Panc1 (cell line): ENCODE data around the gene SSX2IP. TPM values are rescaled to one million over a fixed set of nuclear protein-coding genes. Genes with fewer than 3 reads are reported as not detected.

Source experiments
- ATAC-seq: fragments of 200-7000 bp; cut with Tn5 transposase; 2 replicates; pipeline ENCODE4 v1.9.1; 2020; ENCODE audit warnings: mild to moderate bottlenecking, moderate library complexity
- BruUV-seq: library from RNA; stranded (reverse); fragments of 400-500 nt; replicated peaks from 2 replicates; lab custom pipeline; 2021; lab: Mats Ljungman, UMichigan
- CTCF ChIA-PET: fragments of 300-600 bp; sonication (Branson Sonifier 250); formaldehyde crosslinking; loops from one replicate; lab custom pipeline; 2022; ENCODE audit warnings: antibody characterized with exemption; lab: Charles Lee
- POLR2A ChIA-PET: fragments of 300-600 bp; sonication (Branson Sonifier 250); formaldehyde crosslinking; loops from one replicate; lab custom pipeline; 2022; ENCODE audit warnings: antibody characterized with exemption; lab: Charles Lee
- DNase-seq: peaks from one replicate; pipeline ENCODE4 v3.0.0-alpha.2; 2010; ENCODE audit warnings: low read depth, low spot score
- H3K27ac ChIP-seq: 2 replicates; pipeline ENCODE4 v1.5.1; 2011; ENCODE audit warnings: mild to moderate bottlenecking, low read length, inconsistent platforms
- H3K27me3 ChIP-seq: fragments of 200-500 bp; sonication (Bioruptor generic); 2 replicates; pipeline ENCODE4 v1.6.0; 2014; ENCODE audit warnings: low read length, inconsistent platforms; ENCODE audit not compliant: control insufficient read depth, insufficient read depth
- H3K36me3 ChIP-seq: fragments of 200-500 bp; sonication (Bioruptor generic); 2 replicates; pipeline ENCODE4 v1.5.1; 2014; ENCODE audit warnings: inconsistent platforms, mild to moderate bottlenecking, low read length, moderate library complexity; ENCODE audit not compliant: control insufficient read depth, insufficient read depth
- H3K4me1 ChIP-seq: 2 replicates; pipeline ENCODE4 v1.5.1; 2011; ENCODE audit warnings: inconsistent platforms, mild to moderate bottlenecking, low read length, moderate library complexity; ENCODE audit not compliant: control insufficient read depth, insufficient read depth
- H3K4me3 ChIP-seq, 2 experiments: 2 replicates each; pipeline ENCODE4 v1.5.1; 2011 to 2012; ENCODE audit warnings: low read depth in 2 of 2, low read length in 2 of 2, mild to moderate bottlenecking in 2 of 2, inconsistent platforms in 1 of 2, moderate library complexity in 1 of 2
- H3K9me3 ChIP-seq: fragments of 200-500 bp; sonication (Bioruptor generic); 2 replicates; pipeline ENCODE4 v1.5.1; 2014; ENCODE audit warnings: low read depth, mild to moderate bottlenecking, inconsistent platforms, low read length, moderate library complexity; ENCODE audit not compliant: control insufficient read depth, insufficient read depth
- POLR2AphosphoS5 ChIP-seq: IDR thresholded peaks from 2 replicates; pipeline ENCODE4 v1.6.1; 2012; ENCODE audit warnings: mild to moderate bottlenecking, low read depth, low read length, moderate library complexity
- SIN3A ChIP-seq: IDR thresholded peaks from 2 replicates; pipeline ENCODE4 v1.6.1; 2012; ENCODE audit warnings: low read depth, mild to moderate bottlenecking, low read length, moderate library complexity, borderline replicate concordance; ENCODE audit not compliant: insufficient read depth
- TCF7L2 ChIP-seq: IDR thresholded peaks from 2 replicates; pipeline ENCODE4 v1.6.1; 2011; ENCODE audit warnings: mild to moderate bottlenecking, low read depth, low read length, inconsistent platforms
- in situ Hi-C: cut with HindIII; loops from 2 replicates; pipeline ENCODE4 v1.10.0; 2016; ENCODE audit warnings: low sequenced_read_pairs, low pct_unique_long_range_greater_than_20kb
- intact Hi-C: fragments of 100-400 bp; cut with micrococcal nuclease; formaldehyde crosslinking; loops from one replicate; pipeline ENCODE4 v1.10.0; 2022; ENCODE audit not compliant: unreplicated experiment
- total RNA-seq: library from RNA; stranded (reverse); gene quantifications from one replicate; pipeline ENCODE4 v1.2.1, GENCODE V29; 2021; ENCODE audit not compliant: unreplicated experiment
- TF ChIP-seq, protein P1 (sequence below), 2 experiments: IDR thresholded peaks; 2 replicates each; pipeline ENCODE4 v1.6.1; 2011 to 2012; ENCODE audit warnings: low read depth in 2 of 2, control low read depth in 1 of 2, low read length in 1 of 2, mild to moderate bottlenecking in 1 of 2, moderate library complexity in 1 of 2; ENCODE audit not compliant: insufficient read depth in 1 of 2
- TF ChIP-seq, protein P2 (sequence below): fragments of 450-650 bp; IDR thresholded peaks from 2 replicates; pipeline ENCODE4 v1.5.1; 2017; ENCODE audit warnings: mild to moderate bottlenecking

The SSX2IP gene
- total RNA-seq, 1 experiment from 2014 or later = 81.8 TPM

GRCh38 chr1:84736445-84736844, 46.2 kb upstream of the SSX2IP start:
- no peaks in the 10 kb centered on the region for H3K9me3 ChIP-seq
- ATAC-seq = no peak
- intact Hi-C loops = no loop called here
- no peaks in the 10 kb centered on the region for H3K4me1 ChIP-seq
- TF ChIP-seq TCF7L2 = no peak
- no peak for DNase-seq
- H3K36me3 ChIP-seq = no peaks in the 10 kb centered on the region
- CTCF ChIA-PET = no interaction called here
- H3K27me3 ChIP-seq = peaks cover 11% of the 10 kb centered on the region; the same call in 1 of the 2 replicates
- H3K27ac ChIP-seq = no peak overlapping the region
- POLR2A ChIA-PET = no interaction called here
- H3K4me3 ChIP-seq = no peak overlapping the region
- no TSS peak for BruUV-seq
- in situ Hi-C loops = no loop called here

DNA sequence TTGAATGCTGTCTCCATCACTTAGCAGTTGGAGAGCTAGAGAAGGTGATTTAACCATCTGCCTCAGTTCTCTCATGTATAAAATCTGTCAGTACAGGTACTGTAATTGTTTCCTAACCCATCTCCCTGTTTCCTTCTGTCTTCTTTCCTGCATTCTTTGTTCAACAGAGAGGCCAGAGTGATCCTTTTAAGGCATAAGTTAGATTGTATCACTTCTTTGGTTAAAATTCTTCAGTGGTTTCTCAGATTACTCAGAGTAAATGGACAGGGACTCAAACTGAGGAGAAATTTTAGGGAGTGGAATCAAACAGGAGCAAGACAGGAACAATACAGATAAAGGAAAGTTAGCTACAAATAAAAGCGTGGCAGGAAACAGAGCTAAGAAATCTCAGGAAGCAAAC, 45.2 kb upstream of the SSX2IP start:
- H3K9me3 ChIP-seq = no peaks in the 10 kb centered on the region
- ChIA-PET POLR2A (interaction anchor here (0.6 kb wide), 1 partner anchor 875 kb away, joined by 3 read pairs; no protein-coding TSS in a partner anchor), CTCF (no interaction called here)
- intact Hi-C loops (no loop called here), in situ Hi-C loops (no loop called here)
- no peak for DNase-seq
- no TSS peak for BruUV-seq
- H3K27me3 ChIP-seq = peaks cover 11% of the 10 kb centered on the region; the same call in 1 of the 2 replicates
- H3K36me3 ChIP-seq = no peaks in the 10 kb centered on the region
- H3K4me1 ChIP-seq = no peaks in the 10 kb centered on the region
- no peak overlapping the region for H3K4me3 ChIP-seq
- no peak overlapping the region for H3K27ac ChIP-seq
- no peak for ATAC-seq
- TF ChIP-seq TCF7L2 (no peak), POLR2AphosphoS5 (no peak), SIN3A (no peak)
- TF ChIP-seq, protein P1, sequence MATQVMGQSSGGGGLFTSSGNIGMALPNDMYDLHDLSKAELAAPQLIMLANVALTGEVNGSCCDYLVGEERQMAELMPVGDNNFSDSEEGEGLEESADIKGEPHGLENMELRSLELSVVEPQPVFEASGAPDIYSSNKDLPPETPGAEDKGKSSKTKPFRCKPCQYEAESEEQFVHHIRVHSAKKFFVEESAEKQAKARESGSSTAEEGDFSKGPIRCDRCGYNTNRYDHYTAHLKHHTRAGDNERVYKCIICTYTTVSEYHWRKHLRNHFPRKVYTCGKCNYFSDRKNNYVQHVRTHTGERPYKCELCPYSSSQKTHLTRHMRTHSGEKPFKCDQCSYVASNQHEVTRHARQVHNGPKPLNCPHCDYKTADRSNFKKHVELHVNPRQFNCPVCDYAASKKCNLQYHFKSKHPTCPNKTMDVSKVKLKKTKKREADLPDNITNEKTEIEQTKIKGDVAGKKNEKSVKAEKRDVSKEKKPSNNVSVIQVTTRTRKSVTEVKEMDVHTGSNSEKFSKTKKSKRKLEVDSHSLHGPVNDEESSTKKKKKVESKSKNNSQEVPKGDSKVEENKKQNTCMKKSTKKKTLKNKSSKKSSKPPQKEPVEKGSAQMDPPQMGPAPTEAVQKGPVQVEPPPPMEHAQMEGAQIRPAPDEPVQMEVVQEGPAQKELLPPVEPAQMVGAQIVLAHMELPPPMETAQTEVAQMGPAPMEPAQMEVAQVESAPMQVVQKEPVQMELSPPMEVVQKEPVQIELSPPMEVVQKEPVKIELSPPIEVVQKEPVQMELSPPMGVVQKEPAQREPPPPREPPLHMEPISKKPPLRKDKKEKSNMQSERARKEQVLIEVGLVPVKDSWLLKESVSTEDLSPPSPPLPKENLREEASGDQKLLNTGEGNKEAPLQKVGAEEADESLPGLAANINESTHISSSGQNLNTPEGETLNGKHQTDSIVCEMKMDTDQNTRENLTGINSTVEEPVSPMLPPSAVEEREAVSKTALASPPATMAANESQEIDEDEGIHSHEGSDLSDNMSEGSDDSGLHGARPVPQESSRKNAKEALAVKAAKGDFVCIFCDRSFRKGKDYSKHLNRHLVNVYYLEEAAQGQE (IDR thresholded peaks at IDR 0.05; ENCODE audit: insufficient read depth in 1 of 2, low read depth in 2 of 2, low read length in 1 of 2) = no peak
- TF ChIP-seq, protein P2, sequence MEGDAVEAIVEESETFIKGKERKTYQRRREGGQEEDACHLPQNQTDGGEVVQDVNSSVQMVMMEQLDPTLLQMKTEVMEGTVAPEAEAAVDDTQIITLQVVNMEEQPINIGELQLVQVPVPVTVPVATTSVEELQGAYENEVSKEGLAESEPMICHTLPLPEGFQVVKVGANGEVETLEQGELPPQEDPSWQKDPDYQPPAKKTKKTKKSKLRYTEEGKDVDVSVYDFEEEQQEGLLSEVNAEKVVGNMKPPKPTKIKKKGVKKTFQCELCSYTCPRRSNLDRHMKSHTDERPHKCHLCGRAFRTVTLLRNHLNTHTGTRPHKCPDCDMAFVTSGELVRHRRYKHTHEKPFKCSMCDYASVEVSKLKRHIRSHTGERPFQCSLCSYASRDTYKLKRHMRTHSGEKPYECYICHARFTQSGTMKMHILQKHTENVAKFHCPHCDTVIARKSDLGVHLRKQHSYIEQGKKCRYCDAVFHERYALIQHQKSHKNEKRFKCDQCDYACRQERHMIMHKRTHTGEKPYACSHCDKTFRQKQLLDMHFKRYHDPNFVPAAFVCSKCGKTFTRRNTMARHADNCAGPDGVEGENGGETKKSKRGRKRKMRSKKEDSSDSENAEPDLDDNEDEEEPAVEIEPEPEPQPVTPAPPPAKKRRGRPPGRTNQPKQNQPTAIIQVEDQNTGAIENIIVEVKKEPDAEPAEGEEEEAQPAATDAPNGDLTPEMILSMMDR = no peak

- H3K4me3 ChIP-seq = no peak overlapping the region
- H3K9me3 ChIP-seq = no peaks in the 10 kb centered on the region
- H3K27me3 ChIP-seq = peaks cover 11% of the 10 kb centered on the region; the same call in 1 of the 2 replicates
- TF ChIP-seq SIN3A (no peak), TCF7L2 (no peak)
- TF ChIP-seq, protein P2 = no peak
- DNase-seq = no peak
- no peaks in the 10 kb centered on the region for H3K36me3 ChIP-seq
- ChIA-PET CTCF (no interaction called here), POLR2A (interaction anchor here (0.6 kb wide), 1 partner anchor 117 kb away, joined by 5 read pairs; no protein-coding TSS in a partner anchor)
- in situ Hi-C loops = no loop called here
- intact Hi-C loops = no loop called here
- H3K4me1 ChIP-seq = no peaks in the 10 kb centered on the region
- no peak for ATAC-seq
- H3K27ac ChIP-seq = no peak overlapping the region
- no TSS peak for BruUV-seq
Observed at GRCh38 chr1:84732520-84732919, 42.3 kb upstream of the SSX2IP start.
